GM12872 (cell line): ENCODE results near the gene TNIP3.

Experiments used
- CTCF ChIP-seq: IDR thresholded peaks from 3 replicates; pipeline ENCODE4 v1.5.1; 2011; ENCODE audit warnings: low read depth, mild to moderate bottlenecking, low read length, moderate library complexity; ENCODE audit not compliant: insufficient read depth

The TNIP3 gene

GRCh38 chr4:121195649-121196048 lies 31.5 kb upstream of the TNIP3 start:
- TF ChIP-seq CTCF = no peak

- peak; percentile 68 for TF ChIP-seq CTCF
Observed at GRCh38 chr4:121192480-121192879, 28.4 kb upstream of the TNIP3 start.

GRCh38 chr4:121192013-121192412 lies 27.9 kb upstream of the TNIP3 start:
- TF ChIP-seq CTCF = no peak

GRCh38 chr4:121191361-121191760 lies 27.2 kb upstream of the TNIP3 start:
- no peak for TF ChIP-seq CTCF

GRCh38 chr4:121190389-121190788 lies 26.3 kb upstream of the TNIP3 start:
- no peak for TF ChIP-seq CTCF

- 0 out of 3 replicates have a peak, but pooled peaks have one; percentile 4 for TF ChIP-seq CTCF
Observed at GRCh38 chr4:121189326-121190215, 25.4 kb upstream of the TNIP3 start.

- TF ChIP-seq CTCF = no peak
Observed at GRCh38 chr4:121187206-121187605, 23.1 kb upstream of the TNIP3 start.
